HepG2 (cell line): ENCODE data around the gene PKP4. TPM values are rescaled to one million over a fixed set of nuclear protein-coding genes. Genes with fewer than 3 reads are reported as not detected.
A peak's percentile ranks its signal among the peaks of the same experiment; 100 is the strongest.

Experiments
- ATF1 ChIP-seq: IDR thresholded peaks from 2 replicates; pipeline ENCODE4 v1.6.1; 2016; ENCODE audit warnings: mild to moderate bottlenecking, control low read depth
- CBFB ChIP-seq: sonication (generic); formaldehyde crosslinking; IDR thresholded peaks from 2 replicates; pipeline ENCODE4 v1.4.0; 2020; ENCODE audit warnings: missing genetic modification reagents
- DNMT3B ChIP-seq: conservative IDR thresholded peaks from 2 replicates; pipeline ENCODE4 v1.6.1; 2016; ENCODE audit warnings: missing biosample characterization, control low read depth
- FIP1L1 ChIP-seq: fragments of 200-400 bp; formaldehyde crosslinking; IDR thresholded peaks from 2 replicates; pipeline ENCODE4 v1.6.1; 2018; ENCODE audit warnings: low read depth, mild to moderate bottlenecking, low read length, moderate library complexity, borderline replicate concordance; ENCODE audit not compliant: insufficient read depth
- GABPA ChIP-seq, 2 experiments: IDR thresholded peaks; 2 replicates each; pipeline ENCODE4 v1.6.1; 2011 to 2016; ENCODE audit warnings: low read depth in 2 of 2, low read length in 1 of 2, missing biosample characterization in 1 of 2, missing genetic modification characterization in 1 of 2
- HDAC2 ChIP-seq: sonication (generic); formaldehyde crosslinking; IDR thresholded peaks from 2 replicates; pipeline ENCODE4 v1.4.0; 2020; ENCODE audit warnings: missing genetic modification reagents
- HOXA7 ChIP-seq: sonication (generic); formaldehyde crosslinking; IDR thresholded peaks from 2 replicates; pipeline ENCODE4 v1.8.1; 2022; ENCODE audit warnings: mild to moderate bottlenecking, missing genetic modification reagents, moderate library complexity
- HOXD1 ChIP-seq: sonication (generic); formaldehyde crosslinking; IDR thresholded peaks from 2 replicates; pipeline ENCODE4 v1.5.0; 2020; ENCODE audit warnings: missing genetic modification reagents
- MLLT10 ChIP-seq: sonication (generic); formaldehyde crosslinking; IDR thresholded peaks from 2 replicates; pipeline ENCODE4 v1.4.0; 2020; ENCODE audit warnings: missing genetic modification reagents
- NCOR1 ChIP-seq: fragments of 200-600 bp; sonication (generic); IDR thresholded peaks from 2 replicates; pipeline ENCODE4 v1.7.0; 2017; ENCODE audit warnings: antibody characterized with exemption, low read length, borderline replicate concordance
- RXRB ChIP-seq: IDR thresholded peaks from 2 replicates; pipeline ENCODE4 v1.6.1; 2016; ENCODE audit warnings: borderline replicate concordance, missing genetic modification reagents, missing compliant biosample characterization
- TCF7 ChIP-seq: sonication (generic); IDR thresholded peaks from 2 replicates; pipeline ENCODE4 v1.6.1; 2016; ENCODE audit warnings: antibody characterized with exemption, low read depth
- ZBTB20 ChIP-seq: sonication (generic); formaldehyde crosslinking; IDR thresholded peaks from 2 replicates; pipeline ENCODE4 v1.8.1; 2023; ENCODE audit warnings: missing genetic modification reagents, low read depth, mild to moderate bottlenecking, borderline replicate concordance
- ZNF30 ChIP-seq: sonication (generic); formaldehyde crosslinking; IDR thresholded peaks from 2 replicates; pipeline ENCODE4 v1.5.0; 2020; ENCODE audit warnings: mild to moderate bottlenecking, missing genetic modification reagents
- ZNF546 ChIP-seq: sonication (generic); formaldehyde crosslinking; conservative IDR thresholded peaks from 2 replicates; pipeline ENCODE4 v1.8.1; 2023; ENCODE audit warnings: mild to moderate bottlenecking, missing genetic modification reagents
- ZNF879 ChIP-seq: sonication (generic); formaldehyde crosslinking; IDR thresholded peaks from 2 replicates; pipeline ENCODE4 v1.8.1; 2023; ENCODE audit warnings: missing genetic modification reagents
- polyA plus RNA-seq, 8 experiments: library from polyadenylated mRNA; depleted of rRNA in 3 of 8; stranded (reverse) in 7 of 8; unstranded in 1 of 8; fragments of >200 nt; fragmentation: Illumina TruSeq in 4 of 8; extraction: Trizol in 4 of 8; gene quantifications; 2 replicates each; pipeline versions ENCODE4 v1.2.1 to v1.2.3, GENCODE V29; 2011 to 2016; ENCODE audit warnings: low read depth in 4 of 8, missing spikeins in 1 of 8, mixed read lengths in 1 of 8; ENCODE audit not compliant: insufficient read depth in 1 of 8
- total RNA-seq, 5 experiments: library from RNA; depleted of rRNA; stranded (reverse); fragments of >200 nt; fragmentation: Illumina TruSeq; extraction: Trizol; gene quantifications; 2 replicates each; pipeline ENCODE4 v1.2.3, GENCODE V29; 2016; ENCODE audit warnings: low read depth in 1 of 5
- TF ChIP-seq, protein P1 (sequence below): sonication (generic); formaldehyde crosslinking; IDR thresholded peaks from 2 replicates; pipeline ENCODE4 v1.4.0; 2020; ENCODE audit warnings: missing genetic modification reagents, borderline replicate concordance
- TF ChIP-seq, protein P2 (sequence below): sonication (generic); formaldehyde crosslinking; IDR thresholded peaks from 2 replicates; pipeline ENCODE4 v1.5.1; 2020; ENCODE audit warnings: mild to moderate bottlenecking, missing genetic modification reagents, borderline replicate concordance
- TF ChIP-seq, protein P3 (sequence below): sonication (generic); formaldehyde crosslinking; IDR thresholded peaks from 2 replicates; pipeline ENCODE4 v1.8.0; 2022; ENCODE audit warnings: mild to moderate bottlenecking, missing genetic modification reagents, moderate library complexity
- TF ChIP-seq, protein P4 (sequence below), 2 experiments: IDR thresholded peaks; 2 replicates each; pipeline ENCODE4 v1.6.1; 2011 to 2012; ENCODE audit warnings: low read length in 2 of 2, borderline replicate concordance in 1 of 2, low read depth in 1 of 2, mild to moderate bottlenecking in 1 of 2, moderate library complexity in 1 of 2

Gene PKP4
- total and polyA plus RNA-seq, 2 of the 13 experiments (the other 11 are each of a cell fraction or from before 2014, with no cell fraction given): 80.9 to 90.5 TPM

DNA sequence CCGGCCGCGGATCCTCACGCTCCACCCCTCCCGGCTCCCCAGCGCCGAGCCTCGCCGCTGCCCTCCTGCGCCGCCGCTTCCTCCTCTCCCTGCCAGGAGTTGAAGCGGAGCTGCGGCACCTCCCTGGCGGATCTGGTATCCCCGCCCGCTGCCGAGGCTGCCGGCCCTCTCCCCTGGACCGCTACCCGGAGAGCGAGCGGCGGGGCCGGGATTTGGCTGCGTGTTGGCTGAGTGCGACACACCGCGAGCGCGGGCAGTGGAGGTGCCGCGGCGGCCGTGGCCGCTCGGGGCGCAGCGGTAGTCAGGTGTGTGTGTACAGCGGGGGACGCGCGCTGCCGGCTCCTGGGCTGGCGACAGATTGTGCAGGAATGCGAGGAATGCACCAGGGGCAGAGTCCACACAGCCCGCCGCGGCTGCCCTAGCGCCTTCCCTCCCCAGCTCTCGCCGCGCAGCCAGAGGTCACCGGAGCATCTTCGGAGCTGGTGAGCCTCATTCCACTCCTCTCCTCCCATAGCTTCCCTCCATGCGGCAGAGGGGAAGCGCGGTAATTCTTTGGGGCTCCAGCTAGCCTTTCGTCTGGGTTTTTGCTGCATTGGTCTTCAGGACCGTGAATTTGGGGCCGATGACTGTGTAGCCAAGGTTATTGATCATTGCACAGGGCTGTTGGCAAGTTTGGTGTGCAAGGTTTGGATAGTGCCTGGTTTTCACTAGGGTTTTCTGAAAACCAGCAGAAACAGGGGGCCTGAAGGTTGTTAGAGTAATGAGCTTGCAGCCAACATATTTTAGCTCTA, 1.3 kb downstream of the PKP4 start (continued):
- TF ChIP-seq, protein P1, sequence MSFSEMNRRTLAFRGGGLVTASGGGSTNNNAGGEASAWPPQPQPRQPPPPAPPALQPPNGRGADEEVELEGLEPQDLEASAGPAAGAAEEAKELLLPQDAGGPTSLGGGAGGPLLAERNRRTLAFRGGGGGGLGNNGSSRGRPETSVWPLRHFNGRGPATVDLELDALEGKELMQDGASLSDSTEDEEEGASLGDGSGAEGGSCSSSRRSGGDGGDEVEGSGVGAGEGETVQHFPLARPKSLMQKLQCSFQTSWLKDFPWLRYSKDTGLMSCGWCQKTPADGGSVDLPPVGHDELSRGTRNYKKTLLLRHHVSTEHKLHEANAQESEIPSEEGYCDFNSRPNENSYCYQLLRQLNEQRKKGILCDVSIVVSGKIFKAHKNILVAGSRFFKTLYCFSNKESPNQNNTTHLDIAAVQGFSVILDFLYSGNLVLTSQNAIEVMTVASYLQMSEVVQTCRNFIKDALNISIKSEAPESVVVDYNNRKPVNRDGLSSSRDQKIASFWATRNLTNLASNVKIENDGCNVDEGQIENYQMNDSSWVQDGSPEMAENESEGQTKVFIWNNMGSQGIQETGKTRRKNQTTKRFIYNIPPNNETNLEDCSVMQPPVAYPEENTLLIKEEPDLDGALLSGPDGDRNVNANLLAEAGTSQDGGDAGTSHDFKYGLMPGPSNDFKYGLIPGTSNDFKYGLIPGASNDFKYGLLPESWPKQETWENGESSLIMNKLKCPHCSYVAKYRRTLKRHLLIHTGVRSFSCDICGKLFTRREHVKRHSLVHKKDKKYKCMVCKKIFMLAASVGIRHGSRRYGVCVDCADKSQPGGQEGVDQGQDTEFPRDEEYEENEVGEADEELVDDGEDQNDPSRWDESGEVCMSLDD: peak; percentile 96
- TF ChIP-seq HOXA7 (CRISPR knock-in tag) (peak; percentile 97), GABPA (IDR thresholded peaks at IDR 0.05; ENCODE audit: low read depth, low read length) (no peak), GABPA (CRISPR knock-in tag; IDR thresholded peaks at IDR 0.05; ENCODE audit: low read depth) (peak; percentile 36; the same call in 1 of the 2 replicates), MLLT10 (CRISPR knock-in tag) (no peak), HDAC2 (CRISPR knock-in tag) (peak; percentile 99), RXRB (peak; percentile 93), DNMT3B (CRISPR knock-in tag) (peak; percentile 81), ZNF30 (CRISPR knock-in tag) (peak; percentile 90; the same call in 1 of the 2 replicates), ZBTB20 (CRISPR knock-in tag) (peak; percentile 83), TCF7 (peak; percentile 60), FIP1L1 (peak; percentile 81; the same call in 1 of the 2 replicates), CBFB (CRISPR knock-in tag) (peak; percentile 95), HOXD1 (CRISPR knock-in tag) (peak; percentile 94), ATF1 (CRISPR knock-in tag) (no peak), NCOR1 (peak; percentile 77), ZNF879 (CRISPR knock-in tag) (no peak; the same call in 1 of the 2 replicates), ZNF546 (0 out of 2 replicates have a peak, but pooled peaks have one; percentile 28)
- TF ChIP-seq, protein P2, sequence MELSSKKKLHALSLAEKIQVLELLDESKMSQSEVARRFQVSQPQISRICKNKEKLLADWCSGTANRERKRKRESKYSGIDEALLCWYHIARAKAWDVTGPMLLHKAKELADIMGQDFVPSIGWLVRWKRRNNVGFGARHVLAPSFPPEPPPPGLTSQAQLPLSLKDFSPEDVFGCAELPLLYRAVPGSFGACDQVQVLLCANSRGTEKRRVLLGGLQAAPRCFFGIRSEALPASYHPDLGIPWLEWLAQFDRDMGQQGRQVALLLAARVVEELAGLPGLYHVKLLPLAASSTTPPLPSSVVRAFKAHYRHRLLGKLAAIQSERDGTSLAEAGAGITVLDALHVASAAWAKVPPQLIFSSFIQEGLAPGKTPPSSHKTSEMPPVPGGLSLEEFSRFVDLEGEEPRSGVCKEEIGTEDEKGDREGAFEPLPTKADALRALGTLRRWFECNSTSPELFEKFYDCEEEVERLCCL (CRISPR knock-in tag): peak; percentile 73
- TF ChIP-seq, protein P3, sequence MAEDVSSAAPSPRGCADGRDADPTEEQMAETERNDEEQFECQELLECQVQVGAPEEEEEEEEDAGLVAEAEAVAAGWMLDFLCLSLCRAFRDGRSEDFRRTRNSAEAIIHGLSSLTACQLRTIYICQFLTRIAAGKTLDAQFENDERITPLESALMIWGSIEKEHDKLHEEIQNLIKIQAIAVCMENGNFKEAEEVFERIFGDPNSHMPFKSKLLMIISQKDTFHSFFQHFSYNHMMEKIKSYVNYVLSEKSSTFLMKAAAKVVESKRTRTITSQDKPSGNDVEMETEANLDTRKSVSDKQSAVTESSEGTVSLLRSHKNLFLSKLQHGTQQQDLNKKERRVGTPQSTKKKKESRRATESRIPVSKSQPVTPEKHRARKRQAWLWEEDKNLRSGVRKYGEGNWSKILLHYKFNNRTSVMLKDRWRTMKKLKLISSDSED (CRISPR knock-in tag): no peak; the same call in 1 of the 2 replicates
- TF ChIP-seq, protein P4, sequence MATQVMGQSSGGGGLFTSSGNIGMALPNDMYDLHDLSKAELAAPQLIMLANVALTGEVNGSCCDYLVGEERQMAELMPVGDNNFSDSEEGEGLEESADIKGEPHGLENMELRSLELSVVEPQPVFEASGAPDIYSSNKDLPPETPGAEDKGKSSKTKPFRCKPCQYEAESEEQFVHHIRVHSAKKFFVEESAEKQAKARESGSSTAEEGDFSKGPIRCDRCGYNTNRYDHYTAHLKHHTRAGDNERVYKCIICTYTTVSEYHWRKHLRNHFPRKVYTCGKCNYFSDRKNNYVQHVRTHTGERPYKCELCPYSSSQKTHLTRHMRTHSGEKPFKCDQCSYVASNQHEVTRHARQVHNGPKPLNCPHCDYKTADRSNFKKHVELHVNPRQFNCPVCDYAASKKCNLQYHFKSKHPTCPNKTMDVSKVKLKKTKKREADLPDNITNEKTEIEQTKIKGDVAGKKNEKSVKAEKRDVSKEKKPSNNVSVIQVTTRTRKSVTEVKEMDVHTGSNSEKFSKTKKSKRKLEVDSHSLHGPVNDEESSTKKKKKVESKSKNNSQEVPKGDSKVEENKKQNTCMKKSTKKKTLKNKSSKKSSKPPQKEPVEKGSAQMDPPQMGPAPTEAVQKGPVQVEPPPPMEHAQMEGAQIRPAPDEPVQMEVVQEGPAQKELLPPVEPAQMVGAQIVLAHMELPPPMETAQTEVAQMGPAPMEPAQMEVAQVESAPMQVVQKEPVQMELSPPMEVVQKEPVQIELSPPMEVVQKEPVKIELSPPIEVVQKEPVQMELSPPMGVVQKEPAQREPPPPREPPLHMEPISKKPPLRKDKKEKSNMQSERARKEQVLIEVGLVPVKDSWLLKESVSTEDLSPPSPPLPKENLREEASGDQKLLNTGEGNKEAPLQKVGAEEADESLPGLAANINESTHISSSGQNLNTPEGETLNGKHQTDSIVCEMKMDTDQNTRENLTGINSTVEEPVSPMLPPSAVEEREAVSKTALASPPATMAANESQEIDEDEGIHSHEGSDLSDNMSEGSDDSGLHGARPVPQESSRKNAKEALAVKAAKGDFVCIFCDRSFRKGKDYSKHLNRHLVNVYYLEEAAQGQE (IDR thresholded peaks at IDR 0.05; ENCODE audit: borderline replicate concordance in 1 of 2, low read depth in 1 of 2, low read length in 2 of 2): peak in 1 of 2 experiments; percentile 82; a peak in 1 of 4 replicates
